Measurements from ENCODE around the gene MSI2. TPM values are rescaled to one million over a fixed set of nuclear protein-coding genes. Genes with fewer than 3 reads are reported as not detected.

MSI2 gene
- polyA plus RNA-seq, 1 experiment, result 9.2 TPM

- no peaks in the 10 kb centered on the region for H3K27me3 ChIP-seq (ENCODE audit: control insufficient read depth, insufficient read depth, low read length)
- ChIA-PET CTCF (interaction anchor here (0.5 kb wide), 1 partner anchor 9 kb away, joined by 3 read pairs; no protein-coding TSS in a partner anchor), POLR2A (no interaction called here)
- TF ChIP-seq, protein P1, sequence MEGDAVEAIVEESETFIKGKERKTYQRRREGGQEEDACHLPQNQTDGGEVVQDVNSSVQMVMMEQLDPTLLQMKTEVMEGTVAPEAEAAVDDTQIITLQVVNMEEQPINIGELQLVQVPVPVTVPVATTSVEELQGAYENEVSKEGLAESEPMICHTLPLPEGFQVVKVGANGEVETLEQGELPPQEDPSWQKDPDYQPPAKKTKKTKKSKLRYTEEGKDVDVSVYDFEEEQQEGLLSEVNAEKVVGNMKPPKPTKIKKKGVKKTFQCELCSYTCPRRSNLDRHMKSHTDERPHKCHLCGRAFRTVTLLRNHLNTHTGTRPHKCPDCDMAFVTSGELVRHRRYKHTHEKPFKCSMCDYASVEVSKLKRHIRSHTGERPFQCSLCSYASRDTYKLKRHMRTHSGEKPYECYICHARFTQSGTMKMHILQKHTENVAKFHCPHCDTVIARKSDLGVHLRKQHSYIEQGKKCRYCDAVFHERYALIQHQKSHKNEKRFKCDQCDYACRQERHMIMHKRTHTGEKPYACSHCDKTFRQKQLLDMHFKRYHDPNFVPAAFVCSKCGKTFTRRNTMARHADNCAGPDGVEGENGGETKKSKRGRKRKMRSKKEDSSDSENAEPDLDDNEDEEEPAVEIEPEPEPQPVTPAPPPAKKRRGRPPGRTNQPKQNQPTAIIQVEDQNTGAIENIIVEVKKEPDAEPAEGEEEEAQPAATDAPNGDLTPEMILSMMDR (IDR thresholded peaks at IDR 0.05; ENCODE audit: insufficient read depth, low read depth, low read length), result no peak
- H3K4me3 ChIP-seq (ENCODE audit: low read depth, low read length), result no peak overlapping the region
- H3K36me3 ChIP-seq (ENCODE audit: control insufficient read depth, insufficient read depth, low read length), result no peaks in the 10 kb centered on the region
- DNase-seq (ENCODE audit: low read depth), result no peak
Measured at GRCh38 chr17:57443781-57444180, 187.5 kb downstream of the MSI2 start.

GRCh38 chr17:57444682-57445450, 188.5 kb downstream of the MSI2 start:
- POLR2A ChIA-PET, result no interaction called here
- Histone ChIP-seq H3K36me3 (ENCODE audit: control insufficient read depth, insufficient read depth, low read length) (no peaks in the 10 kb centered on the region), H3K27me3 (ENCODE audit: control insufficient read depth, insufficient read depth, low read length) (no peaks in the 10 kb centered on the region), H3K4me3 (ENCODE audit: low read depth, low read length) (no peak overlapping the region)
- TF ChIP-seq, protein P1 (IDR thresholded peaks at IDR 0.05; ENCODE audit: insufficient read depth, low read depth, low read length), result no peak
- DNase-seq (ENCODE audit: low read depth), result no peak
- CTCF ChIA-PET, result interaction anchor here (1.6 kb wide), 2 partner anchors 21 to 202 kb away, joined by 5 read pairs; no protein-coding TSS in a partner anchor

DNA sequence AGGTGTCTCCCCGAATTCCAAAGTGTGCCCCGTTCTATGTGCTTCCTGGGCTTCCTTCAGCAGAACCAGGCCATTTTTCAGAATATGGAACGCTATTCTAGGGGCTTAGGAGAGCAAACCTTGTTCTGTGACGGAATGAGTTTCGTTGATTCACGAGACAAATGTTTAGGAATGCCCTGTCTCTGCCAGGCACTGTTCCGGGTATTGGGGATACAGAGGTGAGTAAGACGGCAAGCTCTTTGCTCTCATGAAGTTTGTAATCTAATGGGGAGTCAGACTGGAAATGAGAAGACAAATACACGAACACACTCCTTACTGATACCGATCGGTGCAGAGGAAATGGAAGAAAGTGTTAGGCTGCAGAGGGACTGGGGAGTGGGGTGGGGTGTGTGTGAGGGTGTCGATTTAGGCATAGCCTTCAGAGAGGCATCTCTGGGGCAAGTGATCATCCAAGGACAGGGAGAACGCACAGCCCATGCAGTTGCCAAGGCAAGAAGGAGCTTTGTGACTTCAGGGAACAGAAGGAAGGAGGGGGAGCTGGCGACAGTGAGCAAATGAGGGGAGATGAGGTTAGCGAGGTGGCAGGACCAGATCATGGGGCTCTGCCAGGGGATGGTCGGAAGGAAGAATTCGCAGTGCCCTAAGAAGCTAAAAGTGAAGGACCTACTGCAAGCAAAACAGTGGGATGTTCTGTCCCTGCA, 189.6 kb downstream of the MSI2 start:
- Histone ChIP-seq H3K4me3 (ENCODE audit: low read depth, low read length) (no peak overlapping the region), H3K27me3 (ENCODE audit: control insufficient read depth, insufficient read depth, low read length) (no peaks in the 10 kb centered on the region), H3K36me3 (ENCODE audit: control insufficient read depth, insufficient read depth, low read length) (no peaks in the 10 kb centered on the region)
- ChIA-PET CTCF (interaction anchor here (1.6 kb wide), 2 partner anchors 22 to 203 kb away, joined by 5 read pairs; no protein-coding TSS in a partner anchor), POLR2A (no interaction called here)
- TF ChIP-seq, protein P1 (IDR thresholded peaks at IDR 0.05; ENCODE audit: insufficient read depth, low read depth, low read length), result no peak
- DNase-seq (ENCODE audit: low read depth), result no peak

GRCh38 chr17:57447357-57447989, 191.2 kb downstream of the MSI2 start:
- TF ChIP-seq, protein P1 (IDR thresholded peaks at IDR 0.05; ENCODE audit: insufficient read depth, low read depth, low read length), result no peak
- no peak for DNase-seq (ENCODE audit: low read depth)
- ChIA-PET POLR2A (no interaction called here), CTCF (interaction anchor here (0.9 kb wide), 1 partner anchor 137 kb away, joined by 3 read pairs; no protein-coding TSS in a partner anchor)
- Histone ChIP-seq H3K4me3 (ENCODE audit: low read depth, low read length) (no peak overlapping the region), H3K27me3 (ENCODE audit: control insufficient read depth, insufficient read depth, low read length) (no peaks in the 10 kb centered on the region), H3K36me3 (ENCODE audit: control insufficient read depth, insufficient read depth, low read length) (no peaks in the 10 kb centered on the region)
